ENCODE results near the gene GSC. TPM values are rescaled to one million over a fixed set of nuclear protein-coding genes. Genes with fewer than 3 reads are reported as not detected.
"Not testable (repeated sequence)": the region's sequence is repeated elsewhere in the genome, so short reads cannot be mapped to it uniquely, and the experiment has no call there.

The GSC gene
- total and polyA plus RNA-seq, 2 donors from 2014 or later = not detected

DNA sequence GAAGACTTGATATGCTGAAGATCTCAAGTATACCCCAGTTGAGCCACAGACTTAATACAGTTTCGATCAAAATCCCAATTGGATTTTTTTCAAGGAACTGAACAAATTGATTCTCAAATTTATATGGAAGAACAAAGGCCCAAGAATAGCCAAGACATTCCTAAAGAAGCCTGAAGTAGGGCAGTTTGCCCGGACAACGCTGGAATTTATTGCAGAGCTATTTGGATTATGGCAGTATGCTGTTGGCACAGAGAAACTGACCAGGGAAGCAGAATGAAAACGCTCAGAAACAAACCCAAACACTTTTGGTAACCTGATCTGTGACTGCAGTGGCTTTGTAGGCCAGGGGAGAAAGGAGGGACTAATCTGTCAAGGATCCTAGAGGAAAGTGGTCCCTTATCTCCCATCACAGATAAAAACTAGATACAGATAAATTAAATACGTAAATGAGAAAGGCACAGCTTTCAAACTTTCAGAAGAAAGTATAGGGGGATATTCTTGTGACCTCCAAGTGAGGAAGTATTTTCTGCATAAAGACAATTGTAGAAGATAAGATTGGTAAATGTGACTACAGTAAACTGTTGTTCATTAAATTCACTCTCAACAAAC, 35.9 kb upstream of the GSC start:
- H3K27ac ChIP-seq (ENCODE audit: low read depth in 2 of 2, low read length in 2 of 2) = no peak overlapping the region
- no peak overlapping the region for H3K4me3 ChIP-seq (ENCODE audit: low read length in 3 of 3)
- no peaks in the 10 kb centered on the region for H3K4me1 ChIP-seq (ENCODE audit: control insufficient read depth in 2 of 3, insufficient read depth in 2 of 3, low read depth in 1 of 3, low read length in 3 of 3)
- DNase-seq (peak in 3 of 5 donors; percentile 13 to 42 (median 28)), FAIRE-seq (no peak)
- no peaks in the 10 kb centered on the region for H3K9me3 ChIP-seq (ENCODE audit: control insufficient read depth in 2 of 3, insufficient read depth in 1 of 3, low read length in 3 of 3)
- no peaks in the 10 kb centered on the region for H3K27me3 ChIP-seq (ENCODE audit: control insufficient read depth, insufficient read depth, low read length)
- intact Hi-C loops (cut with DNase I) = no loop called here
- H3K36me3 ChIP-seq (ENCODE audit: control insufficient read depth in 2 of 3, insufficient read depth in 3 of 3, low read length in 3 of 3) = no peaks in the 10 kb centered on the region
- H3K9ac ChIP-seq (ENCODE audit: low read length in 3 of 3) = no peak overlapping the region
- TF ChIP-seq, protein P1, sequence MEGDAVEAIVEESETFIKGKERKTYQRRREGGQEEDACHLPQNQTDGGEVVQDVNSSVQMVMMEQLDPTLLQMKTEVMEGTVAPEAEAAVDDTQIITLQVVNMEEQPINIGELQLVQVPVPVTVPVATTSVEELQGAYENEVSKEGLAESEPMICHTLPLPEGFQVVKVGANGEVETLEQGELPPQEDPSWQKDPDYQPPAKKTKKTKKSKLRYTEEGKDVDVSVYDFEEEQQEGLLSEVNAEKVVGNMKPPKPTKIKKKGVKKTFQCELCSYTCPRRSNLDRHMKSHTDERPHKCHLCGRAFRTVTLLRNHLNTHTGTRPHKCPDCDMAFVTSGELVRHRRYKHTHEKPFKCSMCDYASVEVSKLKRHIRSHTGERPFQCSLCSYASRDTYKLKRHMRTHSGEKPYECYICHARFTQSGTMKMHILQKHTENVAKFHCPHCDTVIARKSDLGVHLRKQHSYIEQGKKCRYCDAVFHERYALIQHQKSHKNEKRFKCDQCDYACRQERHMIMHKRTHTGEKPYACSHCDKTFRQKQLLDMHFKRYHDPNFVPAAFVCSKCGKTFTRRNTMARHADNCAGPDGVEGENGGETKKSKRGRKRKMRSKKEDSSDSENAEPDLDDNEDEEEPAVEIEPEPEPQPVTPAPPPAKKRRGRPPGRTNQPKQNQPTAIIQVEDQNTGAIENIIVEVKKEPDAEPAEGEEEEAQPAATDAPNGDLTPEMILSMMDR (IDR thresholded peaks at IDR 0.05; ENCODE audit: borderline replicate concordance, extremely low read depth, insufficient read depth) = no peak

DNA sequence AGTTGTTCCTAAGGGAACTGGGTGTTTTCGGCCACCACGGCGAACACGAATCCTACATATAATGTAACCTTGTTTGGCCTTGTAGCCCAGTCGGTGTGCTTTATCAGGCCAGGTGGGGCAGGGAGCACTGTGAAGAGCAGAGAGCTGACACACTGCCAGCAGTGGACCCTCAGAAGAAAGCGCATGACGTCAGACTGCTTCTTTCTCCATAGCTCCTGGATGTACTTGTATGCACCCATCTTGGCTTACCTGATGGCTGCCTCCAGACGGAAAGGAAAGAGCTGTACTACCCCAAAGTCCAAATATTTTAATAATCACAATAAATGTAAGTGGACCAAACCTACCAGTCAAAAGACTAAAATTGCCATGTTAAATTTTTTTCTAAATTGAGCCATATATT, 31.3 kb upstream of the GSC start:
- no peaks in the 10 kb centered on the region for H3K27me3 ChIP-seq (ENCODE audit: control insufficient read depth, insufficient read depth, low read length)

DNA sequence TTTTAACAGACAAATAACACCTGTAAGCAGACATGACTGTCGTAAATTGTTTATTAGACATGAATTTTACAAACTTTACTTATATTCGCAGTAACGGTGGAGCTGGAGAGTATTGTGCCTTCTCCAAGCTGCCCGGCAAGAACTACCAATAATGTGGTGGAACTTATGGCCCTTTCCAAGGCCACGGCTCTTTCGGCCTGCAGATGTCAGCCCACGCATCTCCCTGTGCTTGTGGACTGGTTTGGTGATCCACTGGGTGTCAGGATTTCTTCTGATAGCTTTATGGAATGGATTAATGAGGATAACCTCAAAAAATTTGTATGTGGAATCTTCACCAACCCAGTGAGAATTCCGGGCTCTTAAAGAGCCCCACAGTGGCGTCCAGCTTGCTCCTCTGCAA, 30.9 kb upstream of the GSC start:
- FAIRE-seq; intact Hi-C loops (cut with DNase I); H3K27ac ChIP-seq (ENCODE audit: low read depth in 2 of 2, low read length in 2 of 2); H3K9ac ChIP-seq (ENCODE audit: low read length in 3 of 3); H3K27me3 ChIP-seq (ENCODE audit: control insufficient read depth, insufficient read depth, low read length); H3K36me3 ChIP-seq (ENCODE audit: control insufficient read depth in 2 of 3, insufficient read depth in 3 of 3, low read length in 3 of 3); H3K4me3 ChIP-seq (ENCODE audit: low read length in 3 of 3); H3K9me3 ChIP-seq (ENCODE audit: control insufficient read depth in 2 of 3, insufficient read depth in 1 of 3, low read length in 3 of 3); H3K4me1 ChIP-seq (ENCODE audit: control insufficient read depth in 2 of 3, insufficient read depth in 2 of 3, low read depth in 1 of 3, low read length in 3 of 3); DNase-seq: not testable (repeated sequence)

More for the DNA sequence above, 31.3 kb upstream of the GSC start:
- Histone ChIP-seq H3K9me3 (ENCODE audit: control insufficient read depth in 2 of 3, insufficient read depth in 1 of 3, low read length in 3 of 3) (no peaks in the 10 kb centered on the region), H3K27ac (ENCODE audit: low read depth in 2 of 2, low read length in 2 of 2) (no peak overlapping the region), H3K9ac (ENCODE audit: low read length in 3 of 3) (no peak overlapping the region), H3K4me1 (ENCODE audit: control insufficient read depth in 2 of 3, insufficient read depth in 2 of 3, low read depth in 1 of 3, low read length in 3 of 3) (no peaks in the 10 kb centered on the region), H3K36me3 (ENCODE audit: control insufficient read depth in 2 of 3, insufficient read depth in 3 of 3, low read length in 3 of 3) (no peaks in the 10 kb centered on the region), H3K4me3 (ENCODE audit: low read length in 3 of 3) (no peak overlapping the region)
- intact Hi-C loops (cut with DNase I) = no loop called here
- DNase-seq (no peak), FAIRE-seq (no peak)
- TF ChIP-seq, protein P1 (IDR thresholded peaks at IDR 0.05; ENCODE audit: borderline replicate concordance, extremely low read depth, insufficient read depth) = no peak

DNA sequence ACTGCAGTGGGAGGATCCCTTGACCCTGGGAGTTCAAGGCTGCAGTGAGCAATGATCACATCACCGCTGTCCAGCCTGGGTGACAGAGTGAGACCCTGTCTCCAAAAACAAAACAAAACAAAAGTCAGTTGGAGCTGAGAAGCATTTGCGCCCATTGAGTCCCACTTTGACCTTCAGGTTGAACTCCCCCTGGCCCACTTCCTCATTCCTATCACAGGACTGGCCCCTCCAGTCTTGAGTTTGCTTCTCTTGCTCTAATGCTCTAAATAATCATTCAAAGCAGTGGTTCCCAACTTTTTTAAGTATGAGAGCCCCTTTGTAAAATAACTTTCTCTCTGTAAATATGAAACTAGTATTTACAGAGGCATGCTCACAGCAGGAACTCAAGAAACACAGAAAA, 28.0 kb upstream of the GSC start:
- H3K36me3 ChIP-seq (ENCODE audit: control insufficient read depth in 2 of 3, insufficient read depth in 3 of 3, low read length in 3 of 3) = no peaks in the 10 kb centered on the region
- intact Hi-C loops (cut with DNase I) = no loop called here

More for the DNA sequence above, 28.0 kb upstream of the GSC start:
- TF ChIP-seq, protein P1 (IDR thresholded peaks at IDR 0.05; ENCODE audit: borderline replicate concordance, extremely low read depth, insufficient read depth) = no peak
- no peak overlapping the region for H3K27ac ChIP-seq (ENCODE audit: low read depth in 2 of 2, low read length in 2 of 2)
- DNase-seq (no peak), FAIRE-seq (no peak)
- no peaks in the 10 kb centered on the region for H3K27me3 ChIP-seq (ENCODE audit: control insufficient read depth, insufficient read depth, low read length)
- H3K4me1 ChIP-seq (ENCODE audit: control insufficient read depth in 2 of 3, insufficient read depth in 2 of 3, low read depth in 1 of 3, low read length in 3 of 3) = no peaks in the 10 kb centered on the region
- H3K9ac ChIP-seq (ENCODE audit: low read length in 3 of 3) = no peak overlapping the region
- no peak overlapping the region for H3K4me3 ChIP-seq (ENCODE audit: low read length in 3 of 3)
- no peaks in the 10 kb centered on the region for H3K9me3 ChIP-seq (ENCODE audit: control insufficient read depth in 2 of 3, insufficient read depth in 1 of 3, low read length in 3 of 3)

Measured in kidney (tissue), 14 donors.